Measurements from ENCODE around the gene NLGN4X. TPM values are rescaled to one million over a fixed set of nuclear protein-coding genes. Genes with fewer than 3 reads are reported as not detected.

NLGN4X gene
- total RNA-seq, 4 donors from 2014 or later: 6.3 to 11.7 (median 10.1) TPM

GRCh38 chrX:6225911-6226595 lies 2.6 kb downstream of the NLGN4X start:
- H3K4me1 ChIP-seq: peaks cover 0 to 6% (median 0%) of the 10 kb centered on the region in 4 donors
- no peaks in the 10 kb centered on the region for H3K9me3 ChIP-seq
- TF ChIP-seq, protein P1, sequence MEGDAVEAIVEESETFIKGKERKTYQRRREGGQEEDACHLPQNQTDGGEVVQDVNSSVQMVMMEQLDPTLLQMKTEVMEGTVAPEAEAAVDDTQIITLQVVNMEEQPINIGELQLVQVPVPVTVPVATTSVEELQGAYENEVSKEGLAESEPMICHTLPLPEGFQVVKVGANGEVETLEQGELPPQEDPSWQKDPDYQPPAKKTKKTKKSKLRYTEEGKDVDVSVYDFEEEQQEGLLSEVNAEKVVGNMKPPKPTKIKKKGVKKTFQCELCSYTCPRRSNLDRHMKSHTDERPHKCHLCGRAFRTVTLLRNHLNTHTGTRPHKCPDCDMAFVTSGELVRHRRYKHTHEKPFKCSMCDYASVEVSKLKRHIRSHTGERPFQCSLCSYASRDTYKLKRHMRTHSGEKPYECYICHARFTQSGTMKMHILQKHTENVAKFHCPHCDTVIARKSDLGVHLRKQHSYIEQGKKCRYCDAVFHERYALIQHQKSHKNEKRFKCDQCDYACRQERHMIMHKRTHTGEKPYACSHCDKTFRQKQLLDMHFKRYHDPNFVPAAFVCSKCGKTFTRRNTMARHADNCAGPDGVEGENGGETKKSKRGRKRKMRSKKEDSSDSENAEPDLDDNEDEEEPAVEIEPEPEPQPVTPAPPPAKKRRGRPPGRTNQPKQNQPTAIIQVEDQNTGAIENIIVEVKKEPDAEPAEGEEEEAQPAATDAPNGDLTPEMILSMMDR (IDR thresholded peaks at IDR 0.05): peak in 2 of 5 experiments; percentile 11 to 14
- no peak for TF ChIP-seq EP300 (IDR thresholded peaks at IDR 0.05)
- DNase-seq (ENCODE audit: low spot score in 2 of 2): no peak
- peak overlapping the region; percentile 29 to 56 (median 43) for H3K4me3 ChIP-seq
- no peaks in the 10 kb centered on the region for H3K36me3 ChIP-seq
- WGBS, 2 donors: 0 to 1% methylated on average over 10 to 46 of the region's 46 CpGs
- peaks cover 0 to 49% of the 10 kb centered on the region in 2 donors for H3K27me3 ChIP-seq
- peak overlapping the region in 3 of 4 donors; percentile 34 to 73 (median 48) for H3K27ac ChIP-seq

DNA sequence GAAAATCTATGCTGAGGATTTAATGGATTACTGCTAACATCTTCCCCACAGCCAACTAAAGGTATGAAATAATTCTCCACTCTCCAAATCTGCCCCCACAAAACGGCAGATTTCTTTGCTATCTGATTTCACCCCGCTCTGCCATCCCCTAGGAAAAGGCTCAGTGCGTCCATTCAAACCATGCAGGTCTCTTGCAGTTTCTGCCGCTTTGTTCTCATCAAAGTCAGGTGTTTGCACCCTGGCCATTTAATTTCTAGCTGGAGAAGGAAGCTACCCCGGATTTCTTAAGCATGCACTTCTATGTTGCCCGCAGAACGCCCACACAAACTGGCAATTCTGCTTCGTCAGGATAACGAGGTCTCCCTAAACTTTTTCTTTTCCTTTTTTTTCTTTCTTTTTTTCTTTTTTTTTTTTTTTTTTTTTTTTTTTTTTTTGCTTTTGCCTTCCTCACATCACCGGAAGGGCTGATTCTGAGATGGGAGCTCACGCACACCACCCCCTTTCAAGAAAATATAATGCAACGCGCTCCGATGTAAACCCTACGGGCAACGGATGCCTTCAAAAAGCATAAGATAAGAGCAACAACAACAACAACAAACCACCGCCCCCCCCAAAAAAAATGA lies 3.3 kb downstream of the NLGN4X start:
- DNase-seq (ENCODE audit: low spot score in 2 of 2): no peak
- Histone ChIP-seq H3K27me3 (peaks cover 0 to 49% of the 10 kb centered on the region in 2 donors), H3K4me1 (peaks cover 0 to 6% (median 0%) of the 10 kb centered on the region in 4 donors), H3K4me3 (peak overlapping the region in 3 of 4 donors; percentile 29 to 56 (median 44)), H3K27ac (no peak overlapping the region), H3K36me3 (no peaks in the 10 kb centered on the region), H3K9me3 (no peaks in the 10 kb centered on the region)
- 8 to 9% methylated on average over 17 of the region's 17 CpGs for WGBS, 2 donors
- TF ChIP-seq POLR2A (IDR thresholded peaks at IDR 0.05) (no peak), EP300 (IDR thresholded peaks at IDR 0.05) (no peak)
- TF ChIP-seq, protein P1 (IDR thresholded peaks at IDR 0.05): no peak

GRCh38 chrX:6223516-6223915 lies 5.2 kb downstream of the NLGN4X start:
- WGBS, 2 donors: 34 to 40% methylated on average over 3 of the region's 3 CpGs
- Histone ChIP-seq H3K4me1 (peaks cover 0 to 6% (median 0%) of the 10 kb centered on the region in 4 donors), H3K4me3 (no peak overlapping the region), H3K36me3 (no peaks in the 10 kb centered on the region), H3K27me3 (peaks cover 0 to 39% of the 10 kb centered on the region in 2 donors), H3K27ac (no peak overlapping the region), H3K9me3 (no peaks in the 10 kb centered on the region)
- TF ChIP-seq EP300 (IDR thresholded peaks at IDR 0.05): no peak
- no peak for DNase-seq (ENCODE audit: low spot score in 2 of 2)

DNA sequence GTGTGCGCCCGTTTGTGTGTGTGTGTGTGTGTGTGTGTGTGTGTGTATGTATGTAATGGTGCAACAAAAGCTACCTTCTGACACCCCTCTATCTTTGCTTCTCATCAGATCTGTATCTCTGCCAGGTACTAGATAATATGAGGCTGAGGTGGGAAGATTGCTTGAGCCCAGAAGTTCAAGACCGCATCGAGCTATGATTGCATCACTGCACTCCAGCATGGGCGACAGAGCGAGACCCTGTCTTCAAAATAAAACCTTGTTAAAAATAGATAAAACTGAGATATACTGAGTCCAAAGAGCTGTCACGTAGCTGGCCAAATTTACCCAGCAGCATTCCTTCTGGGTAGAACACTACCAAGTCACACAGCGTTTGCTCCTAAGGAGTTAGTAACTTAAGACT lies 18.4 kb downstream of the NLGN4X start:
- no peaks in the 10 kb centered on the region for H3K27me3 ChIP-seq
- WGBS, 2 donors: 84 to 90% methylated on average over 5 to 8 of the region's 8 CpGs
- TF ChIP-seq EP300 (IDR thresholded peaks at IDR 0.05) (no peak), POLR2A (IDR thresholded peaks at IDR 0.05) (no peak)
- TF ChIP-seq, protein P1 (IDR thresholded peaks at IDR 0.05): no peak
- no peak overlapping the region for H3K4me3 ChIP-seq
- DNase-seq (ENCODE audit: low spot score in 2 of 2): no peak
- no peaks in the 10 kb centered on the region for H3K9me3 ChIP-seq
- H3K4me1 ChIP-seq: no peaks in the 10 kb centered on the region
- H3K27ac ChIP-seq: no peak overlapping the region
- no peaks in the 10 kb centered on the region for H3K36me3 ChIP-seq

GRCh38 chrX:6203462-6204215 lies 25.0 kb downstream of the NLGN4X start:
- no peak overlapping the region for H3K27ac ChIP-seq
- no peak for DNase-seq (ENCODE audit: low spot score in 2 of 2)
- no peaks in the 10 kb centered on the region for H3K27me3 ChIP-seq
- 70 to 73% methylated on average over 6 of the region's 6 CpGs for WGBS, 2 donors
- H3K9me3 ChIP-seq: no peaks in the 10 kb centered on the region
- H3K4me3 ChIP-seq: no peak overlapping the region
- H3K4me1 ChIP-seq: no peaks in the 10 kb centered on the region
- H3K36me3 ChIP-seq: no peaks in the 10 kb centered on the region
- TF ChIP-seq, protein P1 (IDR thresholded peaks at IDR 0.05): no peak
- no peak for TF ChIP-seq EP300 (IDR thresholded peaks at IDR 0.05)
- TF ChIP-seq POLR2A (IDR thresholded peaks at IDR 0.05): no peak
